Brain microvascular endothelial cell (primary cell): ENCODE measurements around the gene IL6R.

ENCODE experiments used
- DNase-seq: peaks from one replicate; pipeline ENCODE4 v3.0.0-alpha.2; 2020
- H3K27ac ChIP-seq: fragments of 250-450 bp; sonication (Bioruptor Pico); 2 replicates; pipeline ENCODE4 v1.5.1; 2020; ENCODE audit warnings: mild to moderate bottlenecking, moderate library complexity
- H3K27me3 ChIP-seq: fragments of 250-450 bp; sonication (Bioruptor Pico); replicated peaks from 2 replicates; pipeline ENCODE4 v1.5.1; 2020; ENCODE audit warnings: mild to moderate bottlenecking
- H3K36me3 ChIP-seq: fragments of 250-450 bp; sonication (Bioruptor Pico); replicated peaks from 2 replicates; pipeline ENCODE4 v1.5.1; 2020; ENCODE audit warnings: mild to moderate bottlenecking
- H3K4me3 ChIP-seq: 2 replicates; pipeline ENCODE4 v1.5.1; 2011; ENCODE audit warnings: low read depth, mild to moderate bottlenecking, control low read depth, low read length, moderate library complexity
- in situ Hi-C: cut with HindIII; loops from 2 replicates; pipeline ENCODE4 v1.10.0; 2017; ENCODE audit warnings: low sequenced_read_pairs, low pct_ligation_motif_present
- TF ChIP-seq, protein P1 (sequence below): IDR thresholded peaks from 2 replicates; pipeline ENCODE4 v1.5.1; 2011; ENCODE audit warnings: low read depth, mild to moderate bottlenecking, moderate library complexity, low read length, control low read depth, inconsistent platforms; ENCODE audit errors: missing control alignments

Gene IL6R

DNA sequence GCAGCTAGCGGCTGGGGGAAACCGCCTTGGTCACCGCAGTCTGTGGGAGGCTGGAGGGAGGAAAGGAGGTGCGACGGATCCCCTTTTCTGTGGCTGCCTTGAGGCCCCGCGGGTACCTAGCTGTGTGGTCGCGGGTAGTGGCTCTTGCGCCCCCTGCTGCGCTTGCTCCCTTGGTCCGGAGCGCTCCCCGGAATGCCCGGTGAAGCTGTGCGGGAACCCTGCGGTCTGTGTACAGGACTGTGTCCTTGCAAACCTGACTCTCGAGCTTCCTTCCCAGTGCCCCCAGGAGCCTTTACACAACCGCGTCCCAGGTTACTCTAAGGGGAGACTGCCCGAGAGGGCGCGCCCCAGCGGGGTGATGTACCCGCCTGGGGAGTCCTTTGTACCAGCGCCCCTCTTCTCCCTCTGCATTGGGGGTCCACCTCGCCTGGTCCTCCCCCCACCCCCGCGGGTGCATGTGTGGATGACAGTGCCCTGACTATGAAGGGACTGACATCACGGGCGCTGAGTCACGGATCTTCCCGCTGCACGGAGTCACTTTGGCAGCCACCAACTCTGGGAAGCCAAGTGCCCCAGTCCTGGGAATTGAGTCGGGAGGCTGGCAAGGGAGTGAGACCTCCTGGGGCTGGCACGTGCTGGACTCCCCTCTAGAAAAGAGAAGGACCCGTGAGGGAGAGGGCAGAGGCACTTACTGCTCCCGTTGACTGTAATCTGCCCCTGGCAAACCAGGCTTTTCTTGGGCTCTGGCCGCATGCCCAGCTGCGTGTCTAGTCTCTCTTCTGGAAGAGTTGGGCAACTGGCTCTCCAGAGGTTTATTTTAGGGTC is 816 bp downstream of the IL6R start:
- H3K4me3 ChIP-seq = peak overlapping the region; percentile 54
- H3K27ac ChIP-seq = peak overlapping the region; percentile 36
- H3K27me3 ChIP-seq = peaks cover 5% of the 10 kb centered on the region
- in situ Hi-C loops = no loop called here
- H3K36me3 ChIP-seq = no peaks in the 10 kb centered on the region
- TF ChIP-seq, protein P1, sequence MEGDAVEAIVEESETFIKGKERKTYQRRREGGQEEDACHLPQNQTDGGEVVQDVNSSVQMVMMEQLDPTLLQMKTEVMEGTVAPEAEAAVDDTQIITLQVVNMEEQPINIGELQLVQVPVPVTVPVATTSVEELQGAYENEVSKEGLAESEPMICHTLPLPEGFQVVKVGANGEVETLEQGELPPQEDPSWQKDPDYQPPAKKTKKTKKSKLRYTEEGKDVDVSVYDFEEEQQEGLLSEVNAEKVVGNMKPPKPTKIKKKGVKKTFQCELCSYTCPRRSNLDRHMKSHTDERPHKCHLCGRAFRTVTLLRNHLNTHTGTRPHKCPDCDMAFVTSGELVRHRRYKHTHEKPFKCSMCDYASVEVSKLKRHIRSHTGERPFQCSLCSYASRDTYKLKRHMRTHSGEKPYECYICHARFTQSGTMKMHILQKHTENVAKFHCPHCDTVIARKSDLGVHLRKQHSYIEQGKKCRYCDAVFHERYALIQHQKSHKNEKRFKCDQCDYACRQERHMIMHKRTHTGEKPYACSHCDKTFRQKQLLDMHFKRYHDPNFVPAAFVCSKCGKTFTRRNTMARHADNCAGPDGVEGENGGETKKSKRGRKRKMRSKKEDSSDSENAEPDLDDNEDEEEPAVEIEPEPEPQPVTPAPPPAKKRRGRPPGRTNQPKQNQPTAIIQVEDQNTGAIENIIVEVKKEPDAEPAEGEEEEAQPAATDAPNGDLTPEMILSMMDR = peak; percentile 49
- peak; percentile 60 for DNase-seq

DNA sequence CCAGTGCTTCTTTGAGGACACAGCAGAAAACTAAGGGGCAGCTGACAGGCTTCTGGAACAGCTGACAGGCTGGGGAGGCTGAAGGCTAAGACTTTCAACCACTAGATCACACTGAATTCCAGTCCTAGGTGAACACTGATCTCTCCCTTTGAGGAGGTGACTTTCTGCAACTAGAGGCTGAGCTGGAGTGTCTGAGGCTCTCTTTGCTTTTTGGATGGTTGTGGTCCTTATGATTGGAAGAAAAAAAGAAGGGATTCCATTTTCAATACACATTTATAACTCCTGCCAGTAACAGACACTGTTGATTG is 1.4 kb downstream of the IL6R start:
- in situ Hi-C loops = no loop called here
- H3K4me3 ChIP-seq = no peak overlapping the region
- H3K36me3 ChIP-seq = no peaks in the 10 kb centered on the region
- H3K27ac ChIP-seq = no peak overlapping the region
- DNase-seq = no peak
- TF ChIP-seq, protein P1 = no peak
- peaks cover 5% of the 10 kb centered on the region for H3K27me3 ChIP-seq

DNA sequence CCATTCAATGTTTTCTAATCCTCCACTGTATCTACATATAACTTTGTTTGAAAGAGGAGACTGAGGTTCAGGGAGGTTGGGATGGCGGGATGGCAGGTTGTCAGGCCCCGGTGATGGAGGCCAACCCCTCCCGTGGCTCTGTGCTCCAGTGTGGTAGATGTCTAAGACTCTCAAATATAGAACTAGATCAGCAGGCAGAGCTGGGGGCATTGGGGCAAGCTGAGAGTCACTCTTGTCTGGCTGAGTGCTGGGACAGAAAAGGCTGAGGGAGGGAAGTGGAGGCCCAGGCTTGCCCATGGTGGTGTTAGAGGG is 1.7 kb downstream of the IL6R start:
- in situ Hi-C loops = no loop called here
- TF ChIP-seq, protein P1 = no peak
- Histone ChIP-seq H3K27ac (no peak overlapping the region), H3K36me3 (no peaks in the 10 kb centered on the region), H3K27me3 (peaks cover 5% of the 10 kb centered on the region), H3K4me3 (no peak overlapping the region)
- DNase-seq = no peak

- Histone ChIP-seq H3K36me3 (no peaks in the 10 kb centered on the region), H3K4me3 (no peak overlapping the region), H3K27ac (no peak overlapping the region), H3K27me3 (peaks cover 5% of the 10 kb centered on the region)
- in situ Hi-C loops = no loop called here
- TF ChIP-seq, protein P1 = no peak
- no peak for DNase-seq
These were observed 2.3 kb downstream of the IL6R start for GRCh38 chr1:154407198-154408091.

DNA sequence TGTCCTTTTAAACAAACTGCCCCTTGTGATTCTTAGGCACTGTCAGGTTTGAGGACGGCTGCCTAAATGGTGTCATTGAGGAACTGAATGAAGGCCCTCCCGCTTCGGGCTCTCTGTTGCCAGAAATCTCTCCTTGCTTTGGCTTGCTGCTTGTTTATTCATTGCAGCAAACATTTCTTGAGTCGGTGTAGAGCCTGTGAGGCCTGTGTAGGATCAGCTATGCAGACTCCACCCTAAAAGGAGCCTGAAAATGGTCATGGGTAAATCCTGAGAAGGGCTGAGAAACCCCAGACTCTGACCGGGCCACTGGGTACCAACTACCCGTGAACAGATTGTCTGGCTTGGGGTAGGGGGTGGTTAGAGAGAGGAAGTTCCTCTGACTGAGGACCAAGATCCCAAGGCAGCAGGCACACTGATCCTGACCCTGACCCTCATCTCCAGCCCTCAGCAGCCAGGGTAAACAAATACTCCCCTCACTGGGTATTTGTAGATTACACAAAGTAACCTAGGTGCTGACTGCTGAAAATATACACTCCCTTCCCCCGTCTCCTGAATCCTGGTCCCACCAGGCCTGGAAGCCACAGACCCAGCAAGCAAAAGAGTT is 3.1 kb downstream of the IL6R start:
- no peaks in the 10 kb centered on the region for H3K36me3 ChIP-seq
- in situ Hi-C loops = no loop called here
- no peak overlapping the region for H3K4me3 ChIP-seq
- DNase-seq = no peak
- H3K27ac ChIP-seq = no peak overlapping the region
- H3K27me3 ChIP-seq = peaks cover 5% of the 10 kb centered on the region
- TF ChIP-seq, protein P1 = no peak
